Measurements from ENCODE around the gene CCDC73.

- TF ChIP-seq SIN3A (IDR thresholded peaks at IDR 0.05; ENCODE audit: borderline replicate concordance, insufficient read depth, low read length) (no peak), REST (IDR thresholded peaks at IDR 0.05; ENCODE audit: insufficient read depth in 1 of 2, low read depth in 2 of 2, low read length in 2 of 2) (no peak), TAF1 (IDR thresholded peaks at IDR 0.05; ENCODE audit: borderline replicate concordance, insufficient read depth, low read length) (no peak), POLR2AphosphoS5 (IDR thresholded peaks at IDR 0.05; ENCODE audit: low read depth, low read length) (no peak), FOXP2 (optimal IDR thresholded peaks at IDR 0.05; ENCODE audit: borderline replicate concordance, extremely low read depth, extremely low read length, insufficient read depth) (no peak)
Measured at GRCh38 chr11:32641361-32641760, 153.1 kb downstream of the CCDC73 start.

Data from PFSK-1 (cell line).